RWPE2 (cell line): ENCODE measurements around the gene SKAP2.

Experiments used
- ATAC-seq: fragments of 200-7000 bp; cut with Tn5 transposase; 3 replicates; pipeline ENCODE4 v1.9.1; 2021; ENCODE audit warnings: low read depth
- DNase-seq: peaks from one replicate; pipeline ENCODE4 v3.0.0-alpha.2; 2020; ENCODE audit warnings: low spot score
- H3K27ac ChIP-seq: fragments of 450-650 bp; 2 replicates; pipeline ENCODE4 v1.5.1; 2017; ENCODE audit warnings: mild to moderate bottlenecking; ENCODE audit not compliant: poor library complexity, severe bottlenecking
- H3K27me3 ChIP-seq: fragments of 250-450 bp; sonication (Bioruptor Pico); 2 replicates; pipeline ENCODE4 v1.5.1; 2021; ENCODE audit warnings: mild to moderate bottlenecking, moderate library complexity; ENCODE audit not compliant: insufficient read depth, poor library complexity, severe bottlenecking
- H3K36me3 ChIP-seq: fragments of 250-450 bp; sonication (Bioruptor Pico); 2 replicates; pipeline ENCODE4 v1.5.1; 2020; ENCODE audit warnings: low read depth, mild to moderate bottlenecking, moderate library complexity
- H3K4me1 ChIP-seq: fragments of 250-450 bp; sonication (Bioruptor Pico); 2 replicates; pipeline ENCODE4 v1.5.1; 2021; ENCODE audit warnings: mild to moderate bottlenecking, moderate library complexity; ENCODE audit not compliant: insufficient read depth, poor library complexity, severe bottlenecking
- H3K4me3 ChIP-seq: fragments of 250-450 bp; sonication (Bioruptor Pico); 2 replicates; pipeline ENCODE4 v1.5.1; 2021; ENCODE audit warnings: mild to moderate bottlenecking, moderate library complexity; ENCODE audit not compliant: severe bottlenecking
- H3K9me3 ChIP-seq: fragments of 250-450 bp; sonication (Bioruptor Pico); 2 replicates; pipeline ENCODE4 v1.5.1; 2021; ENCODE audit warnings: mild to moderate bottlenecking, moderate library complexity; ENCODE audit not compliant: severe bottlenecking
- TF ChIP-seq, protein P1 (sequence below): fragments of 450-650 bp; IDR thresholded peaks from one replicate; pipeline ENCODE4 v1.5.1; 2017; ENCODE audit warnings: mild to moderate bottlenecking, moderate library complexity; ENCODE audit not compliant: poor library complexity, severe bottlenecking

SKAP2 gene

DNA sequence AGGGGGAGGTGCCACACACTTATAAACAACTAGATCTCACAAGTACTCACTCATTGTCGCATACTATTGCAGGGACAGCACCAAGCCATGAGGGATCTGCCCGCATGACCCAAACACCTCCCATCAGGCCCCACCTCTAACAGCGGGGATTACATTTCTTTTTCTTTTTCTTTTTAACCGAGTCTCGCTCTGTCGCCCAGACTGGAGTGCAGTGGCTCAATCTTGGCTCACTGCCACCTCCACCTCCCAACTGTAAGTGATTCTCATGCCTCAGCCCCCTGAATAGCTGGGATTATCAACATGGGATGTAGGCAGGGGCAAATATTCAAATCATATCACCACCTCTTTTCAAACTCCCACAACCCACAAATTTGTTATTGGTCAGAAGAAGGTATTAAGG, 76.7 kb downstream of the SKAP2 start:
- TF ChIP-seq, protein P1, sequence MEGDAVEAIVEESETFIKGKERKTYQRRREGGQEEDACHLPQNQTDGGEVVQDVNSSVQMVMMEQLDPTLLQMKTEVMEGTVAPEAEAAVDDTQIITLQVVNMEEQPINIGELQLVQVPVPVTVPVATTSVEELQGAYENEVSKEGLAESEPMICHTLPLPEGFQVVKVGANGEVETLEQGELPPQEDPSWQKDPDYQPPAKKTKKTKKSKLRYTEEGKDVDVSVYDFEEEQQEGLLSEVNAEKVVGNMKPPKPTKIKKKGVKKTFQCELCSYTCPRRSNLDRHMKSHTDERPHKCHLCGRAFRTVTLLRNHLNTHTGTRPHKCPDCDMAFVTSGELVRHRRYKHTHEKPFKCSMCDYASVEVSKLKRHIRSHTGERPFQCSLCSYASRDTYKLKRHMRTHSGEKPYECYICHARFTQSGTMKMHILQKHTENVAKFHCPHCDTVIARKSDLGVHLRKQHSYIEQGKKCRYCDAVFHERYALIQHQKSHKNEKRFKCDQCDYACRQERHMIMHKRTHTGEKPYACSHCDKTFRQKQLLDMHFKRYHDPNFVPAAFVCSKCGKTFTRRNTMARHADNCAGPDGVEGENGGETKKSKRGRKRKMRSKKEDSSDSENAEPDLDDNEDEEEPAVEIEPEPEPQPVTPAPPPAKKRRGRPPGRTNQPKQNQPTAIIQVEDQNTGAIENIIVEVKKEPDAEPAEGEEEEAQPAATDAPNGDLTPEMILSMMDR, result no peak
- Histone ChIP-seq H3K36me3 (no peaks in the 10 kb centered on the region), H3K27ac (no peak overlapping the region), H3K4me1 (no peaks in the 10 kb centered on the region), H3K4me3 (no peak overlapping the region), H3K9me3 (no peaks in the 10 kb centered on the region), H3K27me3 (no peaks in the 10 kb centered on the region)
- ATAC-seq (no peak), DNase-seq (no peak)

DNA sequence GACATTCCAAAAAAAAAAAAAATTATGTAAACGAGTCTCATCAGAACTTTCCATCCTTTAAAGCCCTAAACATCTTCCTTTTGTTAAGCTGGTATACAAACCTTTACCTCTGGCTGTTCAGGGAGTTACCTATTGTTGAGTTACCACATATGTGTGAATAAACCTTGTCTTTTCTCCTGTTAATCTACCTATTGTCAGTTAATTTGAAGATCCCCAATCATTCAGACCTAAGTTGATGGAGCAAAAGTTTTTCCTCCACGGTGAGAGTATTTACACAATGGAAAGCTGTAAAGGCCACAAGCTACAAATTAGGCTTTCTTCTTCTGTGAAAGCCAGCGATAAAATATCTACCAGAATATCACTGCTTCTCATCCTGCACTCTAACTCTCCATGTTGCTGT, 80.3 kb downstream of the SKAP2 start:
- TF ChIP-seq, protein P1, result no peak
- no peak overlapping the region for H3K27ac ChIP-seq
- H3K36me3 ChIP-seq, result no peaks in the 10 kb centered on the region
- no peaks in the 10 kb centered on the region for H3K27me3 ChIP-seq
- no peaks in the 10 kb centered on the region for H3K9me3 ChIP-seq
- H3K4me1 ChIP-seq, result no peaks in the 10 kb centered on the region
- DNase-seq, result no peak
- H3K4me3 ChIP-seq, result no peak overlapping the region
- no peak for ATAC-seq

DNA sequence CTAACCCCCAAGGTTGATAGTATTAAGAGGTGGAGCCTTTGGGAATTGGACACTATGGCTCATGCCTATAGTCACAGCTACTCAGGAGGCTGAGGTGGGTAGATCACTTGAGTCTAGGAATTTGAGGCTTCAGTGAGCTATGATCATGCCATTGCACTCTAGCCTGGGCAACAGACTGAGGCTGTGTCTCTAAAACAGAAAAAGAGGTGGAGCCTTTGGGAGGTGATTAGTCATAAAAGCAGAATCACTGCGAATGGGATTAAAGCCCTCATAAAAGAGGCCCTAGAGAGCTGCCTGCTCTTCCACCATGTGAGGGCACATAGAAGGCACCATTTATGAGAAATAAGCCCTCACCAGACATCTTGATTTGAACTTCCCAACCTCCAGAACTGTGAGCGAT, 81.9 kb downstream of the SKAP2 start:
- no peaks in the 10 kb centered on the region for H3K9me3 ChIP-seq
- H3K4me3 ChIP-seq, result no peak overlapping the region
- no peaks in the 10 kb centered on the region for H3K4me1 ChIP-seq
- no peak overlapping the region for H3K27ac ChIP-seq
- H3K36me3 ChIP-seq, result no peaks in the 10 kb centered on the region
- DNase-seq, result no peak
- TF ChIP-seq, protein P1, result no peak
- no peak; the same call in 2 of the 3 replicates for ATAC-seq
- H3K27me3 ChIP-seq, result no peaks in the 10 kb centered on the region

DNA sequence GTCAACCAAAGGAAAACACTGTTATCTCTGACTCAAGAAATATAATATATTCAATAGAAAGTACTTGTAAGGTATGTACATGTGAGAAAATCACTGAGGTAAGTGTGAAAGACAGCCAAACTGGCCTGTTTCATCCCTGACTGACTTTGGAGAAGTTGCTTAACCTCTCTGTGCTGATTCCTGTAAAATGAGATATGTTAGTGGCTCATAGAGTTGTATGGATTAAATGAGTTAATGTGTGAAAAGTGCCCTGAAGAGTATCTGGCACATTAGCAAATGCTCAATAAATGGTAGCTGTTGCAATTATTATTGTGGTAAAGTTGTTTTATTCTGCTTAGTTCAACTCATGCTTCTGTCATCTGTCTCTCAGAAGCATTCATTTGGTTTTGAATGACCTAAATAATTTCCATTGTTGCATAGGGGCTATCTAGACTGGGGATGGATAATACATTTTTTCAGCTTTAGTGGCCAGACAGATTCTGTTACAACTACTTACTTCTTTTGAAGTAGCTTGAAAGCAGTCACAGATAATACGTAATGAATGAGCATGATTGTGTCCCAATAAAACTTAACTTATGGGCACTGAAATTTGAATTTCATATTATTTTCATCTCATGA, 84.3 kb downstream of the SKAP2 start:
- H3K27me3 ChIP-seq, result no peaks in the 10 kb centered on the region
- no peaks in the 10 kb centered on the region for H3K36me3 ChIP-seq
- H3K9me3 ChIP-seq, result no peaks in the 10 kb centered on the region
- no peak overlapping the region for H3K27ac ChIP-seq
- DNase-seq, result no peak
- TF ChIP-seq, protein P1, result no peak
- ATAC-seq, result no peak
- H3K4me3 ChIP-seq, result no peak overlapping the region
- H3K4me1 ChIP-seq, result no peaks in the 10 kb centered on the region

DNA sequence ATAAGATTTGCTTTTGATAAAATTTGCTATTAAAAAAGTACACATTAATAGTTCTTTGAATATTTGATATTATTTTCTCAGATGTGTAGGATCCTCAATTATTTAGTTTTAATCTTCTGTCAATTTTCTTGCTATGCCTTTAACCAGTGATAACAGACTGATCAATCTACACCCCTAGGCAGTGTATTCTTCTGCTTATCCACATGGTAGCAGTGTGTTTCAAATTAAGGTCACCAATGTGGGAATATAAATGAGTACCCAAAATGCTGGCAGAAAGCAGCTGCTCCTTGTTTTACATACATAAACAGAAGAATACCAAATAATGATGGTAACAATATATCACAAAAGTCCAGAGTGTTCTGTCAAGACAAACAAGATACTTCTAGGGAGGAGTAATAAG, 87.0 kb downstream of the SKAP2 start:
- TF ChIP-seq, protein P1, result no peak
- Histone ChIP-seq H3K27ac (no peak overlapping the region), H3K36me3 (peaks cover 3% of the 10 kb centered on the region; the same call in 1 of the 2 replicates), H3K4me1 (no peaks in the 10 kb centered on the region), H3K9me3 (no peaks in the 10 kb centered on the region), H3K27me3 (no peaks in the 10 kb centered on the region), H3K4me3 (no peak overlapping the region)
- ATAC-seq (no peak), DNase-seq (no peak)
